ENCODE data around the gene ADTRP.

GRCh38 chr6:11764250-11764604 lies 14.4 kb downstream of the ADTRP start:
- TF ChIP-seq CTCF (IDR thresholded peaks at IDR 0.05 in 2 of 3, conservative IDR thresholded peaks at IDR 0.05 in 1 of 3; ENCODE audit: borderline replicate concordance in 1 of 3, insufficient read depth in 1 of 3, low read depth in 2 of 3, low read length in 2 of 3) (no peak), EZH2phosphoT487 (IDR thresholded peaks at IDR 0.05; ENCODE audit: borderline replicate concordance) (no peak), SIN3A (IDR thresholded peaks at IDR 0.05; ENCODE audit: low read depth) (no peak), ZNF274 (IDR thresholded peaks at IDR 0.05; ENCODE audit: low read depth, low read length) (no peak)

Measured in HCT116 (cell line).